WERI-Rb-1 (cell line): ENCODE measurements around the gene TBC1D9B.

ENCODE experiments used
- DNase-seq: peaks from one replicate; pipeline ENCODE4 v3.0.0-alpha.2; 2020
- H3K27ac ChIP-seq: fragments of 250-450 bp; sonication (Bioruptor Pico); 2 replicates; pipeline ENCODE4 v1.5.1; 2020; ENCODE audit warnings: mild to moderate bottlenecking, moderate library complexity
- H3K27me3 ChIP-seq: fragments of 250-450 bp; sonication (Bioruptor Pico); 2 replicates; pipeline ENCODE4 v1.5.1; 2021; ENCODE audit warnings: mild to moderate bottlenecking, low read depth, moderate library complexity; ENCODE audit not compliant: insufficient read depth, severe bottlenecking
- H3K36me3 ChIP-seq: fragments of 250-450 bp; sonication (Bioruptor Pico); 2 replicates; pipeline ENCODE4 v1.5.1; 2020; ENCODE audit warnings: mild to moderate bottlenecking, moderate library complexity
- H3K4me3 ChIP-seq: 2 replicates; pipeline ENCODE4 v1.5.1; 2011; ENCODE audit warnings: low read depth, mild to moderate bottlenecking, control low read depth, low read length
- H3K9me3 ChIP-seq: fragments of 250-450 bp; sonication (Bioruptor Pico); 2 replicates; pipeline ENCODE4 v1.5.1; 2021; ENCODE audit warnings: mild to moderate bottlenecking, moderate library complexity; ENCODE audit not compliant: severe bottlenecking
- CTCF ChIP-seq: IDR thresholded peaks from 2 replicates; pipeline ENCODE4 v1.5.1; 2011; ENCODE audit warnings: low read depth, mild to moderate bottlenecking, control low read depth, inconsistent platforms, low read length

TBC1D9B gene

GRCh38 chr5:179814090-179814489 lies 93.6 kb downstream of the TBC1D9B start:
- Histone ChIP-seq H3K36me3 (no peaks in the 10 kb centered on the region), H3K27ac (no peak overlapping the region), H3K9me3 (no peaks in the 10 kb centered on the region), H3K4me3 (no peak overlapping the region), H3K27me3 (no peaks in the 10 kb centered on the region)
- no peak for TF ChIP-seq CTCF
- DNase-seq, result no peak

- no peak overlapping the region for H3K27ac ChIP-seq
- H3K36me3 ChIP-seq, result no peaks in the 10 kb centered on the region
- DNase-seq, result no peak
- H3K4me3 ChIP-seq, result no peak overlapping the region
- no peaks in the 10 kb centered on the region for H3K9me3 ChIP-seq
- H3K27me3 ChIP-seq, result no peaks in the 10 kb centered on the region
- no peak for TF ChIP-seq CTCF
Measured at GRCh38 chr5:179812997-179813607, 94.6 kb downstream of the TBC1D9B start.

- Histone ChIP-seq H3K36me3 (no peaks in the 10 kb centered on the region), H3K9me3 (no peaks in the 10 kb centered on the region), H3K27me3 (no peaks in the 10 kb centered on the region), H3K4me3 (no peak overlapping the region), H3K27ac (no peak overlapping the region)
- no peak for TF ChIP-seq CTCF
- no peak for DNase-seq
Measured at GRCh38 chr5:179812135-179812825, 95.4 kb downstream of the TBC1D9B start.
